ENCODE measurements around the gene C2orf72. TPM values are rescaled to one million over a fixed set of nuclear protein-coding genes. Genes with fewer than 3 reads are reported as not detected.
"Not testable (repeated sequence)": the region's sequence is repeated elsewhere in the genome, so short reads cannot be mapped to it uniquely, and the experiment has no call there.

C2orf72 gene
- total RNA-seq, 1 experiment from 2014 or later = not detected

GRCh38 chr2:231016566-231017230 lies 20.6 kb upstream of the C2orf72 start:
- H3K27me3 ChIP-seq (ENCODE audit: low read length) = no peaks in the 10 kb centered on the region
- no peaks in the 10 kb centered on the region for H3K9me3 ChIP-seq (ENCODE audit: low read length)
- H3K9me2 ChIP-seq (replicated peaks; ENCODE audit: insufficient read depth, low read length) = no peaks in the 10 kb centered on the region
- no peak overlapping the region for H3K9ac ChIP-seq (ENCODE audit: low read length)
- no peaks in the 10 kb centered on the region for H3K79me2 ChIP-seq (ENCODE audit: low read length)
- H3K4me1 ChIP-seq (ENCODE audit: low read length) = no peaks in the 10 kb centered on the region; the same call in 1 of the 2 replicates
- no peaks in the 10 kb centered on the region for H3K36me3 ChIP-seq (ENCODE audit: insufficient read depth, low read length)
- DNase-seq = no peak
- no peak overlapping the region for H2AFZ ChIP-seq (ENCODE audit: low read length)
- no peak overlapping the region for H3K4me2 ChIP-seq (ENCODE audit: low read depth, low read length, poor library complexity, severe bottlenecking)
- no peak overlapping the region for H3K4me3 ChIP-seq (ENCODE audit: low read length)
- H4K20me1 ChIP-seq (ENCODE audit: insufficient read depth, low read depth, low read length) = no peaks in the 10 kb centered on the region
- H3K27ac ChIP-seq (ENCODE audit: low read length) = no peak overlapping the region

- Histone ChIP-seq H3K4me2 (ENCODE audit: low read depth, low read length, poor library complexity, severe bottlenecking) (no peak overlapping the region), H2AFZ (ENCODE audit: low read length) (no peak overlapping the region), H4K20me1 (ENCODE audit: insufficient read depth, low read depth, low read length) (no peaks in the 10 kb centered on the region), H3K36me3 (ENCODE audit: insufficient read depth, low read length) (no peaks in the 10 kb centered on the region), H3K9me2 (replicated peaks; ENCODE audit: insufficient read depth, low read length) (no peaks in the 10 kb centered on the region), H3K4me1 (ENCODE audit: low read length) (no peaks in the 10 kb centered on the region; the same call in 1 of the 2 replicates), H3K9ac (ENCODE audit: low read length) (no peak overlapping the region), H3K27me3 (ENCODE audit: low read length) (no peaks in the 10 kb centered on the region), H3K9me3 (ENCODE audit: low read length) (no peaks in the 10 kb centered on the region), H3K4me3 (ENCODE audit: low read length) (no peak overlapping the region), H3K79me2 (ENCODE audit: low read length) (no peaks in the 10 kb centered on the region), H3K27ac (ENCODE audit: low read length) (no peak overlapping the region)
- DNase-seq = peak; percentile 55
Measured at GRCh38 chr2:231017231-231017598, 20.1 kb upstream of the C2orf72 start.

GRCh38 chr2:231018184-231018583 lies 19.1 kb upstream of the C2orf72 start:
- no peak overlapping the region for H3K9ac ChIP-seq (ENCODE audit: low read length)
- no peak for DNase-seq
- H3K27me3 ChIP-seq (ENCODE audit: low read length) = no peaks in the 10 kb centered on the region
- H3K27ac ChIP-seq (ENCODE audit: low read length) = no peak overlapping the region
- H3K4me2 ChIP-seq (ENCODE audit: low read depth, low read length, poor library complexity, severe bottlenecking) = no peak overlapping the region
- H3K36me3 ChIP-seq (ENCODE audit: insufficient read depth, low read length) = no peaks in the 10 kb centered on the region
- no peaks in the 10 kb centered on the region for H3K9me2 ChIP-seq (replicated peaks; ENCODE audit: insufficient read depth, low read length)
- no peaks in the 10 kb centered on the region for H4K20me1 ChIP-seq (ENCODE audit: insufficient read depth, low read depth, low read length)
- no peak overlapping the region for H3K4me3 ChIP-seq (ENCODE audit: low read length)
- H2AFZ ChIP-seq (ENCODE audit: low read length) = no peak overlapping the region
- H3K4me1 ChIP-seq (ENCODE audit: low read length) = no peaks in the 10 kb centered on the region; the same call in 1 of the 2 replicates
- no peaks in the 10 kb centered on the region for H3K9me3 ChIP-seq (ENCODE audit: low read length)
- no peaks in the 10 kb centered on the region for H3K79me2 ChIP-seq (ENCODE audit: low read length)

- H4K20me1 ChIP-seq (ENCODE audit: insufficient read depth, low read depth, low read length); H3K9ac ChIP-seq (ENCODE audit: low read length); H3K27me3 ChIP-seq (ENCODE audit: low read length); H3K4me1 ChIP-seq (ENCODE audit: low read length); H3K9me2 ChIP-seq (replicated peaks; ENCODE audit: insufficient read depth, low read length); H2AFZ ChIP-seq (ENCODE audit: low read length); H3K79me2 ChIP-seq (ENCODE audit: low read length); H3K27ac ChIP-seq (ENCODE audit: low read length); DNase-seq; H3K9me3 ChIP-seq (ENCODE audit: low read length); H3K4me2 ChIP-seq (ENCODE audit: low read depth, low read length, poor library complexity, severe bottlenecking); H3K4me3 ChIP-seq (ENCODE audit: low read length); H3K36me3 ChIP-seq (ENCODE audit: insufficient read depth, low read length): not testable (repeated sequence)
Measured at GRCh38 chr2:231025059-231025458, 12.3 kb upstream of the C2orf72 start.

GRCh38 chr2:231028889-231029288 lies 8.4 kb upstream of the C2orf72 start:
- DNase-seq = no peak

GRCh38 chr2:231029563-231029962 lies 7.8 kb upstream of the C2orf72 start:
- H3K36me3 ChIP-seq (ENCODE audit: insufficient read depth, low read length) = no peaks in the 10 kb centered on the region
- DNase-seq = no peak
- no peaks in the 10 kb centered on the region for H4K20me1 ChIP-seq (ENCODE audit: insufficient read depth, low read depth, low read length)
- H3K9ac ChIP-seq (ENCODE audit: low read length) = no peak overlapping the region
- H2AFZ ChIP-seq (ENCODE audit: low read length) = no peak overlapping the region
- H3K9me3 ChIP-seq (ENCODE audit: low read length) = no peaks in the 10 kb centered on the region
- H3K4me2 ChIP-seq (ENCODE audit: low read depth, low read length, poor library complexity, severe bottlenecking) = no peak overlapping the region
- no peaks in the 10 kb centered on the region for H3K9me2 ChIP-seq (replicated peaks; ENCODE audit: insufficient read depth, low read length)
- H3K27me3 ChIP-seq (ENCODE audit: low read length) = no peaks in the 10 kb centered on the region
- no peaks in the 10 kb centered on the region for H3K79me2 ChIP-seq (ENCODE audit: low read length)
- peaks cover 8% of the 10 kb centered on the region for H3K4me1 ChIP-seq (ENCODE audit: low read length)
- H3K27ac ChIP-seq (ENCODE audit: low read length) = no peak overlapping the region
- H3K4me3 ChIP-seq (ENCODE audit: low read length) = no peak overlapping the region

More at GRCh38 chr2:231028889-231029288, 8.4 kb upstream of the C2orf72 start:
- no peaks in the 10 kb centered on the region for H3K79me2 ChIP-seq (ENCODE audit: low read length)
- H3K4me3 ChIP-seq (ENCODE audit: low read length) = no peak overlapping the region
- no peaks in the 10 kb centered on the region for H3K9me3 ChIP-seq (ENCODE audit: low read length)
- H3K4me1 ChIP-seq (ENCODE audit: low read length) = peaks cover under 1% of the 10 kb centered on the region; the same call in 1 of the 2 replicates
- H4K20me1 ChIP-seq (ENCODE audit: insufficient read depth, low read depth, low read length) = no peaks in the 10 kb centered on the region
- H3K4me2 ChIP-seq (ENCODE audit: low read depth, low read length, poor library complexity, severe bottlenecking) = no peak overlapping the region
- H3K27ac ChIP-seq (ENCODE audit: low read length) = no peak overlapping the region
- no peak overlapping the region for H3K9ac ChIP-seq (ENCODE audit: low read length)
- H3K9me2 ChIP-seq (replicated peaks; ENCODE audit: insufficient read depth, low read length) = no peaks in the 10 kb centered on the region
- H3K27me3 ChIP-seq (ENCODE audit: low read length) = no peaks in the 10 kb centered on the region
- no peak overlapping the region for H2AFZ ChIP-seq (ENCODE audit: low read length)
- no peaks in the 10 kb centered on the region for H3K36me3 ChIP-seq (ENCODE audit: insufficient read depth, low read length)

GRCh38 chr2:231030725-231031124 lies 6.6 kb upstream of the C2orf72 start:
- no peaks in the 10 kb centered on the region for H4K20me1 ChIP-seq (ENCODE audit: insufficient read depth, low read depth, low read length)
- DNase-seq = no peak
- no peaks in the 10 kb centered on the region for H3K36me3 ChIP-seq (ENCODE audit: insufficient read depth, low read length)
- no peaks in the 10 kb centered on the region for H3K9me2 ChIP-seq (replicated peaks; ENCODE audit: insufficient read depth, low read length)
- no peak overlapping the region for H3K27ac ChIP-seq (ENCODE audit: low read length)
- H3K4me1 ChIP-seq (ENCODE audit: low read length) = peaks cover 12% of the 10 kb centered on the region
- no peak overlapping the region for H2AFZ ChIP-seq (ENCODE audit: low read length)
- H3K9ac ChIP-seq (ENCODE audit: low read length) = no peak overlapping the region
- no peaks in the 10 kb centered on the region for H3K79me2 ChIP-seq (ENCODE audit: low read length)
- no peaks in the 10 kb centered on the region for H3K27me3 ChIP-seq (ENCODE audit: low read length)
- H3K4me2 ChIP-seq (ENCODE audit: low read depth, low read length, poor library complexity, severe bottlenecking) = no peak overlapping the region
- H3K9me3 ChIP-seq (ENCODE audit: low read length) = no peaks in the 10 kb centered on the region
- H3K4me3 ChIP-seq (ENCODE audit: low read length) = no peak overlapping the region

- Histone ChIP-seq H2AFZ (ENCODE audit: low read length) (no peak overlapping the region), H3K27ac (ENCODE audit: low read length) (no peak overlapping the region), H3K9ac (ENCODE audit: low read length) (no peak overlapping the region), H3K9me3 (ENCODE audit: low read length) (no peaks in the 10 kb centered on the region), H3K9me2 (replicated peaks; ENCODE audit: insufficient read depth, low read length) (no peaks in the 10 kb centered on the region), H3K4me2 (ENCODE audit: low read depth, low read length, poor library complexity, severe bottlenecking) (no peak overlapping the region), H3K36me3 (ENCODE audit: insufficient read depth, low read length) (no peaks in the 10 kb centered on the region), H4K20me1 (ENCODE audit: insufficient read depth, low read depth, low read length) (no peaks in the 10 kb centered on the region), H3K4me3 (ENCODE audit: low read length) (no peak overlapping the region), H3K4me1 (ENCODE audit: low read length) (peaks cover 12% of the 10 kb centered on the region), H3K27me3 (ENCODE audit: low read length) (no peaks in the 10 kb centered on the region), H3K79me2 (ENCODE audit: low read length) (no peaks in the 10 kb centered on the region)
- no peak for DNase-seq
Measured at GRCh38 chr2:231032575-231033140, 4.7 kb upstream of the C2orf72 start.

Data from Karpas-422 (cell line).